Caco-2 (cell line): Measurements from ENCODE around the gene MOAP1. TPM values are rescaled to one million over a fixed set of nuclear protein-coding genes. Genes with fewer than 3 reads are reported as not detected.
"Not testable (repeated sequence)": the region's sequence is repeated elsewhere in the genome, so short reads cannot be mapped to it uniquely, and the experiment has no call there.

Source experiments
- Bru-seq: library from RNA; stranded (reverse); fragments of 400-500 nt; gene quantifications from one replicate; lab custom pipeline; 2021; lab: Mats Ljungman, UMichigan
- BruChase-seq, 2 experiments: library from RNA; stranded (reverse); fragments of 400-500 nt; gene quantifications; one replicate each; lab custom pipeline; 2021; lab: Mats Ljungman, UMichigan
- BruUV-seq: library from RNA; stranded (reverse); fragments of 400-500 nt; replicated peaks from 2 replicates; lab custom pipeline; 2021; lab: Mats Ljungman, UMichigan
- CTCF ChIA-PET: fragments of 300-600 bp; sonication (Branson Sonifier 250); formaldehyde crosslinking; loops from one replicate; lab custom pipeline; 2022; ENCODE audit warnings: antibody characterized with exemption; lab: Charles Lee
- POLR2A ChIA-PET: fragments of 300-600 bp; sonication (Branson Sonifier 250); formaldehyde crosslinking; loops from one replicate; lab custom pipeline; 2022; ENCODE audit warnings: antibody characterized with exemption; lab: Charles Lee
- DNase-seq, 2 experiments: peaks; one replicate each; pipeline versions ENCODE4 v3.0.0 to v3.0.0-alpha.2; 2020 to 2022
- H3K27me3 ChIP-seq: replicated peaks from 2 replicates; pipeline ENCODE4 v1.6.0; 2011; ENCODE audit warnings: low read length; ENCODE audit not compliant: control insufficient read depth, insufficient read depth
- H3K36me3 ChIP-seq: 2 replicates; pipeline ENCODE4 v1.5.1; 2011; ENCODE audit warnings: low read length; ENCODE audit not compliant: control insufficient read depth, insufficient read depth
- H3K4me1 ChIP-seq: fragments of 250-450 bp; sonication (Bioruptor Pico); 2 replicates; pipeline ENCODE4 v1.5.1; 2020; ENCODE audit warnings: mild to moderate bottlenecking
- H3K4me3 ChIP-seq: 2 replicates; pipeline ENCODE4 v1.5.1; 2011; ENCODE audit warnings: low read depth, mild to moderate bottlenecking, control low read depth, low read length
- H3K9me3 ChIP-seq: fragments of 250-450 bp; sonication (Bioruptor Pico); 2 replicates; pipeline ENCODE4 v1.5.1; 2020; ENCODE audit warnings: mild to moderate bottlenecking, moderate library complexity
- H3K27ac Mint-ChIP-seq: one replicate; pipeline ENCODE4 v1.8.0; 2022; ENCODE audit warnings: mixed read lengths; ENCODE audit not compliant: unreplicated experiment
- H3K27me3 Mint-ChIP-seq: one replicate; pipeline ENCODE4 v1.8.0; 2022; ENCODE audit warnings: mixed read lengths; ENCODE audit not compliant: insufficient read depth, unreplicated experiment
- H3K36me3 Mint-ChIP-seq: one replicate; pipeline ENCODE4 v1.8.0; 2022; ENCODE audit warnings: mild to moderate bottlenecking, mixed read lengths; ENCODE audit not compliant: insufficient read depth, unreplicated experiment
- H3K4me1 Mint-ChIP-seq: one replicate; pipeline ENCODE4 v1.8.0; 2022; ENCODE audit warnings: low read depth, mixed read lengths; ENCODE audit not compliant: unreplicated experiment
- H3K4me3 Mint-ChIP-seq: one replicate; pipeline ENCODE4 v1.8.0; 2022; ENCODE audit warnings: mild to moderate bottlenecking, moderate library complexity, mixed read lengths; ENCODE audit not compliant: unreplicated experiment
- H3K9me3 Mint-ChIP-seq: one replicate; pipeline ENCODE4 v1.8.0; 2022; ENCODE audit warnings: mixed read lengths; ENCODE audit not compliant: unreplicated experiment
- intact Hi-C: fragments of 100-400 bp; cut with micrococcal nuclease; formaldehyde crosslinking; loops from one replicate; pipeline ENCODE4 v1.10.0; 2022; ENCODE audit not compliant: unreplicated experiment
- long read RNA-seq: library from polyadenylated mRNA; stranded (forward); transcript quantifications from one replicate; pipeline ENCODE4 v2.0.0, GENCODE V29; 2022
- total RNA-seq: library from RNA; stranded (reverse); gene quantifications from 2 replicates; pipeline ENCODE4 v1.2.3, GENCODE V29; 2022
- TF ChIP-seq, protein P1 (sequence below), 2 experiments: fragments of 200-600 bp in 1 of 2; IDR thresholded peaks; 1 replicate in 1 of 2; 2 replicates in 1 of 2; pipeline versions ENCODE4 v1.5.1 to v1.8.0; 2011 to 2022; ENCODE audit warnings: antibody characterized with exemption in 1 of 2, control low read depth in 1 of 2, inconsistent platforms in 1 of 2, low read depth in 1 of 2, low read length in 1 of 2, mild to moderate bottlenecking in 1 of 2, moderate library complexity in 1 of 2; ENCODE audit not compliant: insufficient read depth in 1 of 2, severe bottlenecking in 1 of 2, unreplicated experiment in 1 of 2

MOAP1 gene, protein sequence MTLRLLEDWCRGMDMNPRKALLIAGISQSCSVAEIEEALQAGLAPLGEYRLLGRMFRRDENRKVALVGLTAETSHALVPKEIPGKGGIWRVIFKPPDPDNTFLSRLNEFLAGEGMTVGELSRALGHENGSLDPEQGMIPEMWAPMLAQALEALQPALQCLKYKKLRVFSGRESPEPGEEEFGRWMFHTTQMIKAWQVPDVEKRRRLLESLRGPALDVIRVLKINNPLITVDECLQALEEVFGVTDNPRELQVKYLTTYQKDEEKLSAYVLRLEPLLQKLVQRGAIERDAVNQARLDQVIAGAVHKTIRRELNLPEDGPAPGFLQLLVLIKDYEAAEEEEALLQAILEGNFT
- 11.5 and 12.2 TPM in 2 replicates for total RNA-seq
- percentile 76 among the genes with signal in this experiment for Bru-seq, nascent RNA
- BruChase-seq, experiment 1, labeled RNA remaining after a 2-hour chase: percentile 91 among the genes with signal in this experiment
- percentile 73 among the genes with signal in this experiment for BruChase-seq, experiment 2, labeled RNA remaining after a 6-hour chase
- long read RNA-seq, transcript MOAP1-201 (3 exons, 2,441 nt): major isoform, 24 of 29 reads
- long read RNA-seq, partial matches to known transcripts: 0 of 29 reads
- long read RNA-seq, other reads (novel, unspliced or antisense): 1 of 29 reads

DNA sequence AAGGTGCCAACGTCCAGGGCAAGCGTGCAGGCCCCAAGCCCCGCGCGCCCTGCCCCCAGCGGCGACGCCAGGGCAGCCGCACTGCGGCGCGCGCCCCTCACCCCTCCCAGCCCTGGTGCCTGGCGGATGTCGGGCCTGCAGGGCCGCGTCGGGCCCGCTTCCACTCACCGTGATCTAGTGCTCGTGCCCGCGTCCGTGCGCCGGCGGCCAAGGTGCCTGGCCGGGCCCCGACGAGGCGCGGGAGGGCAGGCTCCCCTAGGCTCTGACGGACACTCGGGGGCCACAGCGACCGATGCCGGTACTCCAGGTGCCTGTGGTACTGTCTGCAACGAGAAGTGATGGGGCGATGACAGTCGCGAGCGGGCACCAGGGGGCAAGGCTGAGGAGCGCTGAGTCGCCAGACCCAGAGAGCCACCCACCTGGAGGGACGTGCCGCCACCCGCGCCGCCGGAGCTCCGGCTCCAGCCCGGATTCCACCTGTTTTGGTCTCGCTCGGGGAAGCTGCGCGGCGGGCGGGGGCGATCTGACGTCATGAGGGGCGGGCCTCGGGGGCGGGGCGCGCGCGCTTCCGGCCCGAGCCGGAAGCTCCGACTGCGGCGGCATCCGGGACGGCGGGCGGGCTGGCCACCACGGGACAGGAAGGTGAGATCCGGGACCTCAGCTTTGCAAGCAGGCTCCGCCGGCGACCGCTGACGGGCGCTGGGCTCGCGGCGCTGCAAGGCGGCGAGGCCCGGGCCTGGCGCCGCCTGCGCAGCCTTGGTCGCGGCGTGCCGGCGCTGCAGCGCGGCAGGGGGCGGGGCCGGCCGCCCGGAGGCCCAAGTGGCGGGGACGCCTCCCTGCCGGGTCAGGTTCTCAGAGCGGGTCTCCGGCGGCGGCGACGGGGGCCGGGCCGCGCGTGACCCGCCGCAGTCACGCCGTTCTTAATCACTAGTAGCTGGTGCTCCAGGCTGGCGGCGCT, at the start of gene MOAP1, which contains the start of gene LYSET:
MOAP1 (minus strand) TSS at position 507 of the 958 bp plus-strand sequence. CDS start 655 bp downstream, outside the sequence.
LYSET (plus strand) TSS at position 927 of the 958 bp plus-strand sequence. CDS start 89 bp downstream, outside the sequence.
- Mint-ChIP-seq H3K4me1 (no peaks in the 10 kb centered on the region), H3K36me3 (no peaks in the 10 kb centered on the region), H3K27ac (peak within 1 kb of the TSS; percentile 8), H3K9me3 (no peaks in the 10 kb centered on the region), H3K4me3 (peak within 1 kb of the TSS; percentile 86), H3K27me3 (no peaks in the 10 kb centered on the region)
- CTCF ChIA-PET: interaction anchor here (0.7 to 2.6 kb wide), 8 partner anchors 14 to 304 kb away, joined by 3 to 24 read pairs (median 4); partner anchors contain the start of genes GON7 and UBR7
- H3K9me3 ChIP-seq: no peaks in the 10 kb centered on the region
- peak within 1 kb of the TSS; percentile 100 for H3K4me3 ChIP-seq
- no TSS peak for BruUV-seq
- H3K4me1 ChIP-seq: no peaks in the 10 kb centered on the region; the same call in 1 of the 2 replicates
- intact Hi-C loops: loop anchor here (1.0 kb wide), 1 partner anchor 35 kb away; no protein-coding TSS in a partner anchor
- TF ChIP-seq, protein P1, sequence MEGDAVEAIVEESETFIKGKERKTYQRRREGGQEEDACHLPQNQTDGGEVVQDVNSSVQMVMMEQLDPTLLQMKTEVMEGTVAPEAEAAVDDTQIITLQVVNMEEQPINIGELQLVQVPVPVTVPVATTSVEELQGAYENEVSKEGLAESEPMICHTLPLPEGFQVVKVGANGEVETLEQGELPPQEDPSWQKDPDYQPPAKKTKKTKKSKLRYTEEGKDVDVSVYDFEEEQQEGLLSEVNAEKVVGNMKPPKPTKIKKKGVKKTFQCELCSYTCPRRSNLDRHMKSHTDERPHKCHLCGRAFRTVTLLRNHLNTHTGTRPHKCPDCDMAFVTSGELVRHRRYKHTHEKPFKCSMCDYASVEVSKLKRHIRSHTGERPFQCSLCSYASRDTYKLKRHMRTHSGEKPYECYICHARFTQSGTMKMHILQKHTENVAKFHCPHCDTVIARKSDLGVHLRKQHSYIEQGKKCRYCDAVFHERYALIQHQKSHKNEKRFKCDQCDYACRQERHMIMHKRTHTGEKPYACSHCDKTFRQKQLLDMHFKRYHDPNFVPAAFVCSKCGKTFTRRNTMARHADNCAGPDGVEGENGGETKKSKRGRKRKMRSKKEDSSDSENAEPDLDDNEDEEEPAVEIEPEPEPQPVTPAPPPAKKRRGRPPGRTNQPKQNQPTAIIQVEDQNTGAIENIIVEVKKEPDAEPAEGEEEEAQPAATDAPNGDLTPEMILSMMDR (IDR thresholded peaks at IDR 0.05; ENCODE audit: insufficient read depth in 1 of 2, low read depth in 1 of 2, low read length in 1 of 2, severe bottlenecking in 1 of 2, unreplicated experiment in 1 of 2): peak; percentile 6 to 22
- H3K36me3 ChIP-seq: no peaks in the 10 kb centered on the region
- no peaks in the 10 kb centered on the region for H3K27me3 ChIP-seq
- peak; percentile 88 to 91 for DNase-seq
- POLR2A ChIA-PET: interaction anchor here (0.7 to 2.6 kb wide), 4 partner anchors 9 to 71 kb away, joined by 3 to 24 read pairs (median 4); partner anchors contain the start of genes GON7 and UBR7

DNA sequence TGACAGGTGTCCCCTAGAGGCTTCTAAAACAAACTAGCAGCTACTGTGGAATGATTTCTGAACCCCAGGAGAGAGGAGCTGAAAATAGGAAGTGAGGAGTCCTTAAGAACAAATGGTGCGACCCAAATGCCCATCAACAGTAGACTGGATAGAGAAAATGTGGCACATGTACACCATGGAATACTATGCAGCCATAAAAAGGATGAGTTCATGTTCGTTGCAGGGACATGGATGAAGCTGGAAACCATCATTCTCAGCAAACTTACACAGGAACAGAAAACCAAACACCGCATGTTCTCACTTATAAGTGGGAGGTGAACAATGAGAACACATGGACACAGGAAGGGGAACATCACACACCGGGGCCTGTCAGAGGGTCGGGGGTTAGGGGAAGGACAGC, 48.4 kb upstream of the MOAP1 start:
- H3K27ac Mint-ChIP-seq, H3K4me3 Mint-ChIP-seq, H3K27me3 ChIP-seq, H3K4me3 ChIP-seq, H3K36me3 Mint-ChIP-seq, intact Hi-C loops, H3K9me3 ChIP-seq, BruUV-seq, POLR2A ChIA-PET, H3K4me1 ChIP-seq, DNase-seq, H3K4me1 Mint-ChIP-seq, H3K27me3 Mint-ChIP-seq, H3K9me3 Mint-ChIP-seq, H3K36me3 ChIP-seq: not testable (repeated sequence)
- CTCF ChIA-PET: interaction anchor here (0.6 kb wide), 1 partner anchor 1067 kb away, joined by 4 read pairs; no protein-coding TSS in a partner anchor

DNA sequence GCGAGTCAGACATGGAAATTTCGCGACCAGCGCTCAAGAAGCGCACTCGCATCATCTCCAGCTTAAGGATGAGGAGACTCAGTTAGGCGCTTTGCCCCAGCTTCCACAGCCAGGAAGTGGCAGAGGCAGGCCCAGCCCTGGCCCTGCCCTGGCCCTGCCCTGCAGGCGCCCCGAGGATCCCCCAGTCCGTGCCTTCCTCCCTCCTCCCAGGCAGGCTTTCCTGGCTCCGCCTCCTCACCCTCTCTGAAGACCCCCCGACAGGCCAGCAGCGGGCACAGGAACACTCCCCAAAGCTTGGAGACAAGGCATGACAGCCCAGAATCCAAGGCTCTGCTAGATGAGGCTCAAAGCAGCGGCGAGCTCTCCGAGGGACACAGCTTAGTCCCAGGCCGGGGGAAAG, 47.5 kb upstream of the MOAP1 start:
- peaks cover 7% of the 10 kb centered on the region for H3K36me3 Mint-ChIP-seq
- no peaks in the 10 kb centered on the region for H3K4me1 Mint-ChIP-seq
- no peak overlapping the region for H3K4me3 Mint-ChIP-seq
- intact Hi-C loops: no loop called here
- no peaks in the 10 kb centered on the region for H3K9me3 Mint-ChIP-seq
- ChIA-PET POLR2A (no interaction called here), CTCF (no interaction called here)
- no peak for DNase-seq
- Histone ChIP-seq H3K4me1 (no peaks in the 10 kb centered on the region), H3K27me3 (no peaks in the 10 kb centered on the region), H3K9me3 (no peaks in the 10 kb centered on the region), H3K36me3 (no peaks in the 10 kb centered on the region), H3K4me3 (no peak overlapping the region)
- TF ChIP-seq, protein P1 (IDR thresholded peaks at IDR 0.05; ENCODE audit: insufficient read depth in 1 of 2, low read depth in 1 of 2, low read length in 1 of 2, severe bottlenecking in 1 of 2, unreplicated experiment in 1 of 2): no peak
- no peaks in the 10 kb centered on the region for H3K27me3 Mint-ChIP-seq
- BruUV-seq: no TSS peak
- no peak overlapping the region for H3K27ac Mint-ChIP-seq
